ENCODE measurements around the gene RAE1. TPM values are rescaled to one million over a fixed set of nuclear protein-coding genes. Genes with fewer than 3 reads are reported as not detected.

Gene RAE1
- total RNA-seq, 1 experiment from 2014 or later: 183 TPM

- H3K27me3 ChIP-seq (ENCODE audit: low read length): peaks cover 32% of the 10 kb centered on the region
- POLR2A ChIA-PET (ENCODE audit: unreplicated experiment): no interaction called here
- H3K4me1 ChIP-seq (ENCODE audit: insufficient read depth, low read length): peaks cover 15% of the 10 kb centered on the region
- intact Hi-C loops (cut with micrococcal nuclease): no loop called here
- no peaks in the 10 kb centered on the region for H3K36me3 ChIP-seq (ENCODE audit: low read depth, low read length)
- H3K9me2 ChIP-seq (replicated peaks; ENCODE audit: low read length): no peaks in the 10 kb centered on the region
- H4K20me1 ChIP-seq (ENCODE audit: low read length): no peaks in the 10 kb centered on the region
- TF ChIP-seq EZH2phosphoT487 (IDR thresholded peaks at IDR 0.05; ENCODE audit: borderline replicate concordance, low read length) (no peak), EZH2 (IDR thresholded peaks at IDR 0.05; ENCODE audit: low read length, unreplicated experiment) (no peak)
- TF ChIP-seq, protein P1, sequence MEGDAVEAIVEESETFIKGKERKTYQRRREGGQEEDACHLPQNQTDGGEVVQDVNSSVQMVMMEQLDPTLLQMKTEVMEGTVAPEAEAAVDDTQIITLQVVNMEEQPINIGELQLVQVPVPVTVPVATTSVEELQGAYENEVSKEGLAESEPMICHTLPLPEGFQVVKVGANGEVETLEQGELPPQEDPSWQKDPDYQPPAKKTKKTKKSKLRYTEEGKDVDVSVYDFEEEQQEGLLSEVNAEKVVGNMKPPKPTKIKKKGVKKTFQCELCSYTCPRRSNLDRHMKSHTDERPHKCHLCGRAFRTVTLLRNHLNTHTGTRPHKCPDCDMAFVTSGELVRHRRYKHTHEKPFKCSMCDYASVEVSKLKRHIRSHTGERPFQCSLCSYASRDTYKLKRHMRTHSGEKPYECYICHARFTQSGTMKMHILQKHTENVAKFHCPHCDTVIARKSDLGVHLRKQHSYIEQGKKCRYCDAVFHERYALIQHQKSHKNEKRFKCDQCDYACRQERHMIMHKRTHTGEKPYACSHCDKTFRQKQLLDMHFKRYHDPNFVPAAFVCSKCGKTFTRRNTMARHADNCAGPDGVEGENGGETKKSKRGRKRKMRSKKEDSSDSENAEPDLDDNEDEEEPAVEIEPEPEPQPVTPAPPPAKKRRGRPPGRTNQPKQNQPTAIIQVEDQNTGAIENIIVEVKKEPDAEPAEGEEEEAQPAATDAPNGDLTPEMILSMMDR (conservative IDR thresholded peaks at IDR 0.05; ENCODE audit: low read depth, low read length): no peak
- peak overlapping the region; percentile 14; the same call in 1 of the 2 replicates for H3K4me3 ChIP-seq (ENCODE audit: low read length)
- H3K4me2 ChIP-seq (ENCODE audit: low read length): peak overlapping the region; percentile 56
- no TSS peak for BruUV-seq (replicated peaks)
- DNase-seq (peak; percentile 95), ATAC-seq (peak; percentile 86)
- H3K27ac ChIP-seq (ENCODE audit: low read length): no peak overlapping the region
- no peaks in the 10 kb centered on the region for H3F3A ChIP-seq (ENCODE audit: low read length, unreplicated experiment)
- H3K9ac ChIP-seq (ENCODE audit: low read length): no peak overlapping the region
- no peak overlapping the region for H2AFZ ChIP-seq (ENCODE audit: low read length)
- CTCF ChIA-PET: no interaction called here
- H3K9me3 ChIP-seq (ENCODE audit: low read length): no peaks in the 10 kb centered on the region
- H3K79me2 ChIP-seq (ENCODE audit: low read length): no peaks in the 10 kb centered on the region
Measured at GRCh38 chr20:57326667-57327455, 24.2 kb upstream of the RAE1 start.

GRCh38 chr20:57327820-57328219 lies 23.2 kb upstream of the RAE1 start:
- Histone ChIP-seq H3K4me2 (ENCODE audit: low read length) (no peak overlapping the region), H3K4me3 (ENCODE audit: low read length) (no peak overlapping the region), H4K20me1 (ENCODE audit: low read length) (no peaks in the 10 kb centered on the region), H3K36me3 (ENCODE audit: low read depth, low read length) (no peaks in the 10 kb centered on the region), H3K9ac (ENCODE audit: low read length) (no peak overlapping the region), H3K9me2 (replicated peaks; ENCODE audit: low read length) (no peaks in the 10 kb centered on the region), H3K9me3 (ENCODE audit: low read length) (no peaks in the 10 kb centered on the region), H3K27me3 (ENCODE audit: low read length) (peaks cover 30% of the 10 kb centered on the region), H3K27ac (ENCODE audit: low read length) (no peak overlapping the region), H3F3A (ENCODE audit: low read length, unreplicated experiment) (no peaks in the 10 kb centered on the region), H3K79me2 (ENCODE audit: low read length) (no peaks in the 10 kb centered on the region), H2AFZ (ENCODE audit: low read length) (no peak overlapping the region), H3K4me1 (ENCODE audit: insufficient read depth, low read length) (peaks cover 15% of the 10 kb centered on the region)
- BruUV-seq (replicated peaks): no TSS peak
- POLR2A ChIA-PET (ENCODE audit: unreplicated experiment): no interaction called here
- CTCF ChIA-PET: no interaction called here
- TF ChIP-seq, protein P1 (conservative IDR thresholded peaks at IDR 0.05; ENCODE audit: low read depth, low read length): no peak
- TF ChIP-seq EZH2phosphoT487 (IDR thresholded peaks at IDR 0.05; ENCODE audit: borderline replicate concordance, low read length): no peak
- no peak for TF ChIP-seq EZH2 (IDR thresholded peaks at IDR 0.05; ENCODE audit: low read length, unreplicated experiment)
- intact Hi-C loops (cut with micrococcal nuclease): no loop called here
- DNase-seq (no peak), ATAC-seq (no peak)

- Histone ChIP-seq H3K79me2 (ENCODE audit: low read length) (no peaks in the 10 kb centered on the region), H3K4me1 (ENCODE audit: insufficient read depth, low read length) (peaks cover 15% of the 10 kb centered on the region), H2AFZ (ENCODE audit: low read length) (no peak within 1 kb of the TSS), H3K4me2 (ENCODE audit: low read length) (no peak within 1 kb of the TSS), H3K4me3 (ENCODE audit: low read length) (no peak within 1 kb of the TSS), H3F3A (ENCODE audit: low read length, unreplicated experiment) (no peaks in the 10 kb centered on the region), H4K20me1 (ENCODE audit: low read length) (no peaks in the 10 kb centered on the region), H3K27ac (ENCODE audit: low read length) (no peak within 1 kb of the TSS), H3K9ac (ENCODE audit: low read length) (no peak within 1 kb of the TSS), H3K9me3 (ENCODE audit: low read length) (no peaks in the 10 kb centered on the region), H3K9me2 (replicated peaks; ENCODE audit: low read length) (no peaks in the 10 kb centered on the region), H3K36me3 (ENCODE audit: low read depth, low read length) (no peaks in the 10 kb centered on the region), H3K27me3 (ENCODE audit: low read length) (peaks cover 37% of the 10 kb centered on the region)
- ATAC-seq (no peak), DNase-seq (no peak)
- ChIA-PET POLR2A (ENCODE audit: unreplicated experiment) (interaction anchor here (0.7 kb wide), 1 partner anchor 17 kb away, joined by 7 read pairs; no protein-coding TSS in a partner anchor), CTCF (no interaction called here)
- no TSS peak for BruUV-seq (replicated peaks)
- intact Hi-C loops (cut with micrococcal nuclease): no loop called here
- TF ChIP-seq, protein P1 (conservative IDR thresholded peaks at IDR 0.05; ENCODE audit: low read depth, low read length): peak; percentile 43; the same call in 1 of the 2 replicates
- no peak for TF ChIP-seq EZH2phosphoT487 (IDR thresholded peaks at IDR 0.05; ENCODE audit: borderline replicate concordance, low read length)
Measured at GRCh38 chr20:57329608-57330221, 21.3 kb upstream of the RAE1 start, which contains the start of gene SPO11. Gene SPO11 (plus strand): TSS chr20:57329803. CDS start chr20:57329868, 65 bp downstream.

All from PC-3 (cell line).